Measurements from ENCODE around the gene CNTLN.
"Not testable (repeated sequence)": the region's sequence is repeated elsewhere in the genome, so short reads cannot be mapped to it uniquely, and the experiment has no call there.

Gene CNTLN

DNA sequence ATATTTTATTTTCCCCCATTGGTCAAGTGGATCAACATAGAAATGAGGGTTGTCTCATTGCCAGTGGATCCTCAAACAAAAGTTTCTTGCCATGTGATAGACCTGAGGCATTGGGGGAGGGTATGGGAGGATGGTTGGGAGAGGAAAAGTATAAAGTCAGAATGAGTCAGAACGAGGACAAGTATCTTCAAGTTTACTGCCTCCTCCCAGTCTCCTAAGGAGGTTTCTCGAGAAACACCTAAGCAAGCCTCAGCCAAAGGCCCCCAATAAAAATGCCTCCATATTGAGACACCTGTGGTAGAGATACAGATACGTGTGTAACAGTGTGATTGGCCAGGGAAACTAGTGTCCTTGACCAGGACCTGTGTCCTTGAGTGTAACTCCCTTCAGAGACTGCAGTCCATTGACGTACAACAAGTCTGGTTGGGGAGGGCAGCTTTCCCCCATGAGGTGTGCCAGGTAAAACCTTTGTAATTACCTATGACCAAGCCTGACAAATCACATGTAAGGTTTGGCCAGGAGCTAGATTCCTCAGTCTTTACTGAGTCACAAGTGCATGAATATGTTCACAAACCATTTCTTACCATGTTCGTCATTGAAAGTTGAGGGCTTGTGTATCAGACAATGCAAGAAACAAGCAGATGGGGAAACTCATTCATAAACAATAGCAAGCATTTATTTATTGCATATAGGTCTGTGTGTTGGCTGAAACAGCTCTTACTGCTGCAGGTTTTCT is 245.5 kb downstream of the CNTLN start:
- no peak overlapping the region for H3K4me3 ChIP-seq (replicated peaks; ENCODE audit: low read depth, low read length)
- no peaks in the 10 kb centered on the region for H3K36me3 ChIP-seq (ENCODE audit: control insufficient read depth, insufficient read depth, low read length)
- H3K27me3 ChIP-seq (replicated peaks; ENCODE audit: control insufficient read depth, insufficient read depth, low read length): no peaks in the 10 kb centered on the region
- TF ChIP-seq, protein P1, sequence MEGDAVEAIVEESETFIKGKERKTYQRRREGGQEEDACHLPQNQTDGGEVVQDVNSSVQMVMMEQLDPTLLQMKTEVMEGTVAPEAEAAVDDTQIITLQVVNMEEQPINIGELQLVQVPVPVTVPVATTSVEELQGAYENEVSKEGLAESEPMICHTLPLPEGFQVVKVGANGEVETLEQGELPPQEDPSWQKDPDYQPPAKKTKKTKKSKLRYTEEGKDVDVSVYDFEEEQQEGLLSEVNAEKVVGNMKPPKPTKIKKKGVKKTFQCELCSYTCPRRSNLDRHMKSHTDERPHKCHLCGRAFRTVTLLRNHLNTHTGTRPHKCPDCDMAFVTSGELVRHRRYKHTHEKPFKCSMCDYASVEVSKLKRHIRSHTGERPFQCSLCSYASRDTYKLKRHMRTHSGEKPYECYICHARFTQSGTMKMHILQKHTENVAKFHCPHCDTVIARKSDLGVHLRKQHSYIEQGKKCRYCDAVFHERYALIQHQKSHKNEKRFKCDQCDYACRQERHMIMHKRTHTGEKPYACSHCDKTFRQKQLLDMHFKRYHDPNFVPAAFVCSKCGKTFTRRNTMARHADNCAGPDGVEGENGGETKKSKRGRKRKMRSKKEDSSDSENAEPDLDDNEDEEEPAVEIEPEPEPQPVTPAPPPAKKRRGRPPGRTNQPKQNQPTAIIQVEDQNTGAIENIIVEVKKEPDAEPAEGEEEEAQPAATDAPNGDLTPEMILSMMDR (IDR thresholded peaks at IDR 0.05; ENCODE audit: insufficient read depth, low read length, poor library complexity, severe bottlenecking): no peak
- DNase-seq (ENCODE audit: extremely low read depth, insufficient read length): no peak

DNA sequence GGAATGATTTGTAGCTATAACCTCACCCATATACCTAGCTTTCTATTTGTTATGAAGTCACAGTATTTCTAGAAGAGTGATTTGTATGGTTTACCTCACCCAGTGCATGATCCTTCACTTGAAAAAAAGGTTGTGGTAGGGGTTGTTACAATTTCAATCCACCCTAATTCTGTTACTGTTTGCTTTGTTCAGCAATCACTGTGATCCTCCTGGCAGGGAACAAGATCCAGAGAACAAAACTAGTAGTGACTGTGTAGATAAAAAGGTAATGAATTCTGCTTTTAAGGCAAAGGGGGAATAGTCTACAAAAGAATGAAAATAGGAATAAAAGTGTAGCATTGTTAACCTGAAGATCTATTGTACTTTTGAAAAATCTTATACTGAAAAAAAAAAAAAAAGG is 252.7 kb downstream of the CNTLN start:
- Histone ChIP-seq H3K27me3 (replicated peaks; ENCODE audit: control insufficient read depth, insufficient read depth, low read length) (no peaks in the 10 kb centered on the region), H3K36me3 (ENCODE audit: control insufficient read depth, insufficient read depth, low read length) (no peaks in the 10 kb centered on the region), H3K4me3 (replicated peaks; ENCODE audit: low read depth, low read length) (no peak overlapping the region)
- TF ChIP-seq, protein P1 (IDR thresholded peaks at IDR 0.05; ENCODE audit: insufficient read depth, low read length, poor library complexity, severe bottlenecking): no peak
- no peak for DNase-seq (ENCODE audit: extremely low read depth, insufficient read length)

DNA sequence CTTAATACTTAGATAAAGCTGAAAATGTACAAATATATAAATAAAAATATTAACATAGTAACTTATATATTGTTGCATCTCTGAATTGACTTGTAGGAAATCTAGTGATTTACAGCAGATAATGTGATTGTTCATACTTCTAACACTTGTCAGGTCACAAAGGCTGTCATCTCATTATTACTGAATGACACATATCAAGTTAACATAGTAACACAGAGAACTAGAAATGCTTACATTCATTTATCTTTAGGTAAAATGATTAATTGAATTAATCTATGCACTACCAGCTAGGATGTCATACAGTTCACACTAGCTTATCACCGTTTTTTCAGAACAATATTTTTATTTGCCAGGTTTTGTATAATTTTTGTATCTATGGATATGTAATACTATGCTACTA is 254.2 kb downstream of the CNTLN start:
- H3K27me3 ChIP-seq (replicated peaks; ENCODE audit: control insufficient read depth, insufficient read depth, low read length): no peaks in the 10 kb centered on the region
- DNase-seq (ENCODE audit: extremely low read depth, insufficient read length): no peak

DNA sequence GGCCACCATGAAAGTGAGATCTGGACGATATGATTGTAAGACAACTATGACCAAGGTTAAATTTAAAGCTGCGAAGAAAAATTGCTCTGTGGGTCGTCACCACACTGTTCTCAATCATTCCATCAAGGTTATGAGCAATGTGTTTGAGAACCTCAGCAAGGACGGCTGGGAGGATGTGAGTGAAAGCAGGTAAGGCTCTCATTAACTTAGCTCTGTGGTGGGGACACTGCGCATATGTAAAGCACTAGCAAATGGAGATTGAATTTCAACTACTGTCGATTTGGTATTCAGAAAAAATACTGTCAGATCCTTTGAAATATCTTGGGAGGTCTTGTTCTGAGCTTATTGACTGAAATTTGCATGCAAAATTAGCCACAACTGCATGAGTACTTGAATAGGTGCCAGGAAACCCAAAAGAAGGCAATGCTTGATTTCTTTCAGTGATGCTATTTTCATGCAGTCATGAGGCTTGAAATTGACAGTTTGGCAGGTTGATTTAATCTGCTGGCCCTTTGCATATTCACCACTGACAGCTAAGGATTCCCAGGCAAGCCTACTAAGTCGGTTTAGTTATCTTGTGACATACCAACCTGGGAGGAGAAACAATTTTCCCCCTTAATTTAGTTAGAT is 260.2 kb downstream of the CNTLN start:
- TF ChIP-seq, protein P1 (IDR thresholded peaks at IDR 0.05; ENCODE audit: insufficient read depth, low read length, poor library complexity, severe bottlenecking): no peak
- Histone ChIP-seq H3K36me3 (ENCODE audit: control insufficient read depth, insufficient read depth, low read length) (no peaks in the 10 kb centered on the region), H3K4me3 (replicated peaks; ENCODE audit: low read depth, low read length) (no peak overlapping the region), H3K27me3 (replicated peaks; ENCODE audit: control insufficient read depth, insufficient read depth, low read length) (no peaks in the 10 kb centered on the region)
- no peak for DNase-seq (ENCODE audit: extremely low read depth, insufficient read length)

More for the DNA sequence above, 254.2 kb downstream of the CNTLN start:
- H3K4me3 ChIP-seq (replicated peaks; ENCODE audit: low read depth, low read length): no peak overlapping the region
- H3K36me3 ChIP-seq (ENCODE audit: control insufficient read depth, insufficient read depth, low read length): no peaks in the 10 kb centered on the region
- TF ChIP-seq, protein P1 (IDR thresholded peaks at IDR 0.05; ENCODE audit: insufficient read depth, low read length, poor library complexity, severe bottlenecking): no peak

DNA sequence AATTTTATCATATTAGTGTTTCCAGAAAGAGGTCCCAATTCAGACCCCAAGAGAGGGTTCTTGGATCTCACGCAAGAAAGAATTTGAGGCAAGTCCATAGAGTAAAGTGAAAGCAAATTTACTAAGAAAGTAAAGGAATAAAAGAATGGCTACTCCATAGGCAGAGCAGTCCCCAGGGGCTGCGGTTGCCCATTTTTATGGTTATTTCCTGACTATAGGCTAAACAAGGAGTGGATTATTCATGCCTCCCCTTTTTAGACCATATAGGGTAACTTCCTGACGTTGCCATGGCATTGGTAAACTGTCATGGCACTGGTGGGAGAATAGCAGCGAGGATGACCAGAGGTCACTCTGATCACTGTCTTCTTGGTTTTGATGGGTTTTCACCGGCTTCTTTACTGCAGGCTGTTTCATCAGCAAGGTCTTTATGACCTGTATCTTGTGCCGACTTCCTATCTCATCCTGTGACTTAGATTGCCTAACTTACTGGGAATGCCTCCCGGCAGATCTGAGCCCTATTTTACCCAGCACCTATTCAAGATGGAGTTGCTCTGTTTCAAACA is 262.4 kb downstream of the CNTLN start:
- H3K36me3 ChIP-seq (ENCODE audit: control insufficient read depth, insufficient read depth, low read length); DNase-seq (ENCODE audit: extremely low read depth, insufficient read length); H3K4me3 ChIP-seq (replicated peaks; ENCODE audit: low read depth, low read length); H3K27me3 ChIP-seq (replicated peaks; ENCODE audit: control insufficient read depth, insufficient read depth, low read length): not testable (repeated sequence)

DNA sequence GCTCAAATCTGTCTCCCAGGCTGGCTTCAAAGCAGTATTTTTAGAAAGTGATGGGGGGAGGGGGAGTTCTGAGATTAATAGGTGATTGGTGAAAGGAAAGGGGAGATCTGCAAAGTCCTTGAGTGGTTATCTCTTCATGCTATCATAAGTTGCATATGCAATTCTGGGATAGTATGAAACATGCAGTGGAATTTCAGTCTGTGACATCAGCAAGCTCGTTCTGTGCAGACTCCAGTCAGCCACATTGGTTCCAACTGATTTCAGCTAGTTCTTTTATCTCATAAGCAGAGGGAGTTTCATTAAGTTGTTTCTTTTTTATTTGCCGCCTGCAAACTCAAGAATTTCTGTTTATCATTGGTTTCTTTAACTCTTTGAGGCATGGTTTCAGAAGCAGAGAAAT is 263.5 kb downstream of the CNTLN start:
- DNase-seq (ENCODE audit: extremely low read depth, insufficient read length): no peak
- TF ChIP-seq, protein P1 (IDR thresholded peaks at IDR 0.05; ENCODE audit: insufficient read depth, low read length, poor library complexity, severe bottlenecking): no peak

More for the DNA sequence above, 263.5 kb downstream of the CNTLN start:
- Histone ChIP-seq H3K4me3 (replicated peaks; ENCODE audit: low read depth, low read length) (no peak overlapping the region), H3K36me3 (ENCODE audit: control insufficient read depth, insufficient read depth, low read length) (no peaks in the 10 kb centered on the region), H3K27me3 (replicated peaks; ENCODE audit: control insufficient read depth, insufficient read depth, low read length) (no peaks in the 10 kb centered on the region)

Data from GM06990 (cell line).